ENCODE results near the gene SHISAL1. TPM values are rescaled to one million over a fixed set of nuclear protein-coding genes. Genes with fewer than 3 reads are reported as not detected.

The SHISAL1 gene
- total RNA-seq, 1 donor from 2014 or later, result 3.2 TPM

DNA sequence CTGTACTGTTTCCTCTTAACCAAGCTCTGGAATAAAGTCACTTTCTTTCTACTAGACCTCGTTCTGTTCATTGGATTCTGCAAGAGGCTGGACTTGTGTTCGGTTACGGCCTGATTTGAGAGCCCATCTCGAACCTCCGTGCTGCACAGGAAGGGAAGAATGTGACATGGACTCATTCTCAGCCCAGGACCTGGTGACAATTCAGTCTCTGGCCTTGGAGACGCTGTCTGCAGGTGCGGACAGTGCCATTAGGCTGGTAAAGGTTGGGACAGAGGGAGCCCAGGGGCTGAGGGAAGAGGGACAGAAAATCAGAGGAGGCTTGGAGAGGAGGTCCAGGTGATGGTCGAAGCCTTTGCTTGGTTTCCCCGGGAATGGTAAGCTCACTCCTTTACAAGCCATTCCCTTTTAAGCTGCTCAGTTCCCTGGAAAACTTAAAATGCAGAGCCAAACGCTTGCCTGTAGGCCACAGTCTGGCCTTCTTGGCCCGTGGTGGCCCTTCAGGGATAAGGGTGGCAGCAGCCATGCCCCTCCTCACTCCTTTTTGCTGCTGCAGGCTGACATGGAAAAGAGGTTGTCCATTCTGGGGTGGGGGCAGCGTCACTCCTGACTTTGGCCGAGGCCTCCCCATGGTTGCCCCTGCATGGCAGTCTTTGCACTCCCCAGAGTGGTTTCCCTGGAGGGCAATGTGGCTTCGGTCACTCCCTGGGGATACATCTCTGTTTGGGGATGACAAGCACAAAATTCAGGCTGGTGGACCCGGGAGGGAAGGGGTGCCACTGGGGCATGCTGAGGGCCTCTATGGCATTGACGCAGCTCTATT, 52.3 kb downstream of the SHISAL1 start:
- TF ChIP-seq, protein P1, sequence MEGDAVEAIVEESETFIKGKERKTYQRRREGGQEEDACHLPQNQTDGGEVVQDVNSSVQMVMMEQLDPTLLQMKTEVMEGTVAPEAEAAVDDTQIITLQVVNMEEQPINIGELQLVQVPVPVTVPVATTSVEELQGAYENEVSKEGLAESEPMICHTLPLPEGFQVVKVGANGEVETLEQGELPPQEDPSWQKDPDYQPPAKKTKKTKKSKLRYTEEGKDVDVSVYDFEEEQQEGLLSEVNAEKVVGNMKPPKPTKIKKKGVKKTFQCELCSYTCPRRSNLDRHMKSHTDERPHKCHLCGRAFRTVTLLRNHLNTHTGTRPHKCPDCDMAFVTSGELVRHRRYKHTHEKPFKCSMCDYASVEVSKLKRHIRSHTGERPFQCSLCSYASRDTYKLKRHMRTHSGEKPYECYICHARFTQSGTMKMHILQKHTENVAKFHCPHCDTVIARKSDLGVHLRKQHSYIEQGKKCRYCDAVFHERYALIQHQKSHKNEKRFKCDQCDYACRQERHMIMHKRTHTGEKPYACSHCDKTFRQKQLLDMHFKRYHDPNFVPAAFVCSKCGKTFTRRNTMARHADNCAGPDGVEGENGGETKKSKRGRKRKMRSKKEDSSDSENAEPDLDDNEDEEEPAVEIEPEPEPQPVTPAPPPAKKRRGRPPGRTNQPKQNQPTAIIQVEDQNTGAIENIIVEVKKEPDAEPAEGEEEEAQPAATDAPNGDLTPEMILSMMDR (IDR thresholded peaks at IDR 0.05; ENCODE audit: partially characterized antibody, unreplicated experiment), result no peak
- H3K36me3 Mint-ChIP-seq (ENCODE audit: unreplicated experiment), result peaks cover 3% of the 10 kb centered on the region
- no peak for DNase-seq
- no peak overlapping the region for H3K4me3 Mint-ChIP-seq (ENCODE audit: unreplicated experiment)
- peaks cover 6% of the 10 kb centered on the region for H3K9me3 Mint-ChIP-seq (ENCODE audit: unreplicated experiment)
- peaks cover 2% of the 10 kb centered on the region for H3K27me3 Mint-ChIP-seq (ENCODE audit: unreplicated experiment)
- H3K27ac Mint-ChIP-seq (ENCODE audit: unreplicated experiment), result no peak overlapping the region
- no peaks in the 10 kb centered on the region for H3K4me1 Mint-ChIP-seq (ENCODE audit: low read depth, unreplicated experiment)

GRCh38 chr22:44259366-44260215, 53.2 kb downstream of the SHISAL1 start:
- DNase-seq, result no peak
- TF ChIP-seq, protein P1 (IDR thresholded peaks at IDR 0.05; ENCODE audit: partially characterized antibody, unreplicated experiment), result no peak
- Mint-ChIP-seq H3K4me1 (ENCODE audit: low read depth, unreplicated experiment) (no peaks in the 10 kb centered on the region), H3K9me3 (ENCODE audit: unreplicated experiment) (peaks cover 8% of the 10 kb centered on the region), H3K4me3 (ENCODE audit: unreplicated experiment) (no peak overlapping the region), H3K36me3 (ENCODE audit: unreplicated experiment) (peaks cover 6% of the 10 kb centered on the region), H3K27me3 (ENCODE audit: unreplicated experiment) (peaks cover 3% of the 10 kb centered on the region), H3K27ac (ENCODE audit: unreplicated experiment) (no peak overlapping the region)

GRCh38 chr22:44256556-44257485, 55.9 kb downstream of the SHISAL1 start:
- Mint-ChIP-seq H3K27ac (ENCODE audit: unreplicated experiment) (no peak overlapping the region), H3K4me3 (ENCODE audit: unreplicated experiment) (no peak overlapping the region), H3K36me3 (ENCODE audit: unreplicated experiment) (peaks cover 8% of the 10 kb centered on the region), H3K9me3 (ENCODE audit: unreplicated experiment) (peaks cover 6% of the 10 kb centered on the region), H3K4me1 (ENCODE audit: low read depth, unreplicated experiment) (no peaks in the 10 kb centered on the region), H3K27me3 (ENCODE audit: unreplicated experiment) (peaks cover 1% of the 10 kb centered on the region)
- TF ChIP-seq, protein P1 (IDR thresholded peaks at IDR 0.05; ENCODE audit: partially characterized antibody, unreplicated experiment), result no peak
- no peak for DNase-seq

DNA sequence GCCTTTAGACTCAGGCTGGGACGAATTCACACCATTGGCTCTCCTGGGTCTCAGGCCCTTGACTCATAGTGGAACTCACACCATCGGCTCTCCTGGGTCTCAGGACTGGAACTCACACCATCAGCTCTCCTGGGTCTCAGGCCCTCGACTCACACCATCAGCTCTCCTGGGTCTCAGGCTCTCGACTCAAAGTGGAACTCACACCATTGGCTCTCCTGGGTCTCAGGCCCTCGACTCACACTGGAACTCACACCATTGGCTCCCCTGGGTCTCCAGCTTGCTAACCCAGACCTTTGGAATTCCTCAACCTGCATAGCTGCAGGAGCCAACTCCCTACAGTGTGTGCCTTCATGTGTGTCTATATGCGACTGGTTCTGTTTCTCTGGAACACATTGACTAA, 56.7 kb downstream of the SHISAL1 start:
- no peak for DNase-seq
- TF ChIP-seq, protein P1 (IDR thresholded peaks at IDR 0.05; ENCODE audit: partially characterized antibody, unreplicated experiment), result no peak
- Mint-ChIP-seq H3K36me3 (ENCODE audit: unreplicated experiment) (peaks cover 10% of the 10 kb centered on the region), H3K4me3 (ENCODE audit: unreplicated experiment) (no peak overlapping the region), H3K27me3 (ENCODE audit: unreplicated experiment) (peaks cover 1% of the 10 kb centered on the region), H3K9me3 (ENCODE audit: unreplicated experiment) (peaks cover 9% of the 10 kb centered on the region), H3K4me1 (ENCODE audit: low read depth, unreplicated experiment) (no peaks in the 10 kb centered on the region), H3K27ac (ENCODE audit: unreplicated experiment) (no peak overlapping the region)

Data from glutamatergic neuron (in vitro differentiated cells).